Measurements from ENCODE around the gene HOMER2.
"Not testable (repeated sequence)": the region's sequence is repeated elsewhere in the genome, so short reads cannot be mapped to it uniquely, and the experiment has no call there.

The HOMER2 gene

GRCh38 chr15:82892573-82892972, 59.9 kb downstream of the HOMER2 start:
- no peak for DNase-seq

DNA sequence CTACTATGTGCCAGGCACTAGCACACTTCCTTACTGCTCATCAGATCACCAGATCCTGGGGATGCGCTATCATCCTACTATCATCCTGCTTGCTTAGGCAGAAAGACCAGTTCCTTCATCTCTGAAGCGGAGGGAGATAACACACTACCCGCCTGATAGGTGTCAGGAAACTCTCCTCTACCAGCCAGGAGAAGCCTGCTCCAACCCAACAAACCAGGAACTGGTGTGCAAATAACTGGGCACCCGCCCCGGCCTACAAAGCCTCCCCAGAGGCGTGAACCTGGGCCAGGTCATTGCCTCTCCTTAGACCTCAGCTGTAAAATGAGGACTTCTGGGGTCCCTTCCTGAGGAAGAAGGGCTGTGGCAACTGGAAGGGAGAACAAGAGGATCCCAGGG, 61.5 kb downstream of the HOMER2 start:
- no peak for DNase-seq

- DNase-seq: no peak
These were observed 62.1 kb downstream of the HOMER2 start for GRCh38 chr15:82890338-82890994.

GRCh38 chr15:82882273-82882928, 70.1 kb downstream of the HOMER2 start:
- no peak for DNase-seq

GRCh38 chr15:82881747-82882146, 70.8 kb downstream of the HOMER2 start:
- no peak for DNase-seq

DNA sequence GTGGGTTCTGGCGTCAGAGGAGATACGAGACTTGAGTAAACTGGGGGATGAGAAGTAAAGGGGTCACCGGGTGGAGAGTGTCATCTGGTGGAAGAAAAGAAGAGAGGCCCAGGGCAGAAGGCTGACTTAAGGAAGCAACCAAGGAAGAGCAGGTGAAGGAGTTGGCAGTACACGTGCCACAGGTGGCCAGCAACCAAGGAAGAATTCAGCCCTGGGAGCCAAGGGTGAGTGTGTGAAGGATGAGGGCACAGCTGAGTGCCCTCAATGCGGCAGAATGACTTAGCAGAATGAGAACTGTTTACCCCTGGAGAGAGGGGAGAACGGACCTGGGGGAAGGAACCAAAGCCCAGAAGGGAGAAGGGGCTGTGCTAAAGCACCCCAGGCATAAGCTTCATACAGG, 71.8 kb downstream of the HOMER2 start:
- no peak for DNase-seq

DNA sequence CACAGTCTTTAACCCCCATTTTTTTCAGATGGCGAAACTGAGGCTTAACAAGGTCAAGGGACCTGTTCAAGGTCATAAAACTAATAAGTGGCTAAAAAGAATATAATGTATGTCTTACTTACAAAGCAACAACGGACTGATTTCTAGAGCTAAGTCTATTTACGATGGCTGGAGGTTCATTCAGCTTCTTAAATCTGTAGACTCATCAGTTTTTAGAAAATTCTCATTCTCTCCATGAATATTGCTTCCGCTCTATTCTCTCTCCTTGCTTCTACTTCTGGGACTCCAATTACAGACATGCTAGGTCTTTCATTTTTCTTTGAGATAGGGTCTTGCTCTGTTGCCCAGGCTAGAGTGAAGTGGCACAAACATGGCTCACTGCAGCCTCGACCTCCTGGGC, 74.2 kb downstream of the HOMER2 start:
- DNase-seq: no peak

DNA sequence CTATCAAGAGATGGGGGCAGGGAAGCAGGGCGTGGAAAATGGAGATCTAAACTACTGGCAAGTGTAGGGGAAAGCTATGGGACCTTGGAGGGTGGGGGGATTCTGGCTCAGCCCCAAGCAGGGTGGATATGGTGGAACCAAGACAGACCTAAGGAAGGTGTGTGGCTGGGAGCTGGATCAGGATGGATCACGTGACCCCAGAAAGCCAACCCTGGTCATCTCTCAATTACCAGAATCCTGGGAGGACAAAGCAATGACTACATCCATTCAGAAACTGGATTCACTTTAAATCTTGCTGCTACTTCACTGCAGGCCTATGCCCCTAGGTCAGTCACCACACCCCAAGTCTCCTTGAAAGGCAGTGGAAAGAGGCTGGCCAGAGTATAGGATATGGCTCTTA, 74.7 kb downstream of the HOMER2 start:
- DNase-seq: no peak

DNA sequence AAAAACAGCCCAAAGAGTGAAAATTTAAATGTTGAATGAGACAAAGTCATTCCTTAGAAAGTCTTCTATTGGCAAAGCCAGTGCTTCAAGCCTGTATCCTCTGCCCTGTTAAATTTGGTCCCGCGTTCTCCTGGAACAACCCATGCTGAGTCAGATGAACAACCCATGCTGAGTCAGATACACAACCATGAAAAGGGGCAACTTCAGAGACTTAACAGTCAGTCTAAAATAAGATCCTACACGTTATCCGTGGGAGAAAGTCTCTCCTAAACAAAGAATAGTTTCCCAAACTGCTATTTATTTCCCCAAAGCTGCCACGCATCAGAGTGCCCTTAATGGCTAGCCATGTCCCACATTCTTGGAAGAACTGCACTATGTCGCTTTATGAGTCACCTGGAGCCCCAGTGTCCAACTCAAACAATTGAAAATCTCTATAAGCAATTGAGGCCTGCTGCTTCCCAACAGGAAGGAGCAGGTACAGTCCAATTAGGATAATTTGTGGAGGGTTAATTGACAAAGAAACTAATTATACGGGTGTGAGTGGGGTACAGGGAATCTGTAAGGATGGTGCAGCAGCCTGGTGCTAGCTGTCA, 77.0 kb downstream of the HOMER2 start:
- no peak for DNase-seq

DNA sequence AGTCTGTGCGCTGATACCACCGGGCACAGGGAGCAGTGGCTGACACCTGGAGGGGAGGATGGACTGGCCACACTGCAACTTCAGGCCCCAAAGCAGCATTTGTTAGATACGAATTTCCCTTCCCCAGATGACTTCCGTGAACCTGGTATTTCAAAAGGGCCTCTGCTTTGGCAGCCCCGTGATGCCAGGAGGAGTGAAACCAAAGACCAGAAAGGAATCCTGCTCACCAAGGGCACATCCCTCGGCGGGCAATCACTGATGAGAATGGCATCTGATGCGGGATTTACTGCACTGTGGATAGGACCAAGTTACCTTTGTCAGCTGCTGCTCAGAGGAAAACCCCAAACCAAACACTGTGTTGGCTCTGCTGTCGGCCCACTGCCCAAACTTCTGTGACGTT, 77.6 kb downstream of the HOMER2 start:
- DNase-seq: no peak

GRCh38 chr15:82874267-82874666, 78.3 kb downstream of the HOMER2 start:
- DNase-seq: no peak

- DNase-seq: no peak
These were observed 79.4 kb downstream of the HOMER2 start for GRCh38 chr15:82873000-82873680.

- DNase-seq: no peak
These were observed 80.6 kb downstream of the HOMER2 start for GRCh38 chr15:82871832-82872484.

DNA sequence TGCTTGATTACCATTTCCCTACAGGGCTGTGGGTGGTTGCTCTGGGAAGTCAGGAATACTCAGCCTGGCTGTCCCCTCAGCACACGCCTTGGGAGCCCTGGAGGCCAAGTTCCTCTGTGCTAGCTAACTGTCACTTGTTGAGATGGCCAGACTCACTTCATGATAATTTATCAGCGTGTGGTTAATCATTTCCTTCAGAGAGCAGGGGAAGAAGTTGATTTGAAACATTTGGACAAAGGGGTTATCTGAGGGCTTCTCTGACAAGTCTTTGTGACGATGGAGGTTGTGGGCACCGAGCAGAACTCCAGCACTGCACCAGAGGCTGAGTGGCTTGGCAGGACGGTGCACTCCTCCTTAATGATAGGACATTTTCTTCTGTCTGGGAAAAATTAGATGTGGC, 81.2 kb downstream of the HOMER2 start:
- DNase-seq: no peak

GRCh38 chr15:82870727-82871320, 81.7 kb downstream of the HOMER2 start:
- DNase-seq: no peak

DNA sequence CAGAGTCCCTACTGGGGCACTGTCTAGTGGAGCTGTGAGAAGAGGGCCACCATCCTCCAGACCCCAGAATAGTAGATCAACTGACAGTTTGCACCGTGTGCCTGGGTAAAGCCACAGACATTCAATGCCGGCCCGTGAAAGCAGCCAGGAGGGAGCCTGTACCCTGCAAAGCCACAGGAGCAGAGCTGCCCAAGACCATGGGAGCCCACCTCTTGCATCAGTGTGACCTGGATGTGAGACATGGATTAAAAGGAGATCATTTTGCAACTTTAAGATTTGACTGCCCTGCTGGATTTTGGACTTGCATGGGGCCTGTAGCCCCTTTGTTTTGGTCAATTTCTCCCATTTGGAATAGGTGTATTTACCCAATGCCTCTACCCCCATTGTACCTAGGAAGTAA, 86.5 kb downstream of the HOMER2 start:
- DNase-seq: not testable (repeated sequence)

DNA sequence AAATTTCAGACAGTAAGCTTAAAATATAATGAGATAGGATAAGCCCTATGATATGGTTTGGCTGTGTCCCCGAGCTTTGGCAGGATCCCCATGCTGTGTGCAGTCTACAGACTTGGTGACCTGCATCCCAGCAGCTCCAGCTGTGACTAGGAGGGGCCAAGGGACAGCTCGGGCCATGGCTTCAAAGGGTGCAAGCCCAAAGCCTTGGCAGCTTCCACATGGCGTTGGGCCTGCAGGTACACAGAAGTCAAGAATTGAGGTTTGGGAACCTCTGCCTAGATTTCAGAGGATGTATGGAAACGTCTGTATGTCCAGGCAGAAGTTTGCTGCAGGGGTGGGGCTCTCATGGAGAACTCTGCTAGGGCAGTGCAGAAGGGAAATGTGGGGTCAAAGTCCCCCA, 86.9 kb downstream of the HOMER2 start:
- DNase-seq: not testable (repeated sequence)

GRCh38 chr15:82864967-82865366, 87.6 kb downstream of the HOMER2 start:
- no peak for DNase-seq

GRCh38 chr15:82862886-82863285, 89.6 kb downstream of the HOMER2 start:
- no peak for DNase-seq

DNA sequence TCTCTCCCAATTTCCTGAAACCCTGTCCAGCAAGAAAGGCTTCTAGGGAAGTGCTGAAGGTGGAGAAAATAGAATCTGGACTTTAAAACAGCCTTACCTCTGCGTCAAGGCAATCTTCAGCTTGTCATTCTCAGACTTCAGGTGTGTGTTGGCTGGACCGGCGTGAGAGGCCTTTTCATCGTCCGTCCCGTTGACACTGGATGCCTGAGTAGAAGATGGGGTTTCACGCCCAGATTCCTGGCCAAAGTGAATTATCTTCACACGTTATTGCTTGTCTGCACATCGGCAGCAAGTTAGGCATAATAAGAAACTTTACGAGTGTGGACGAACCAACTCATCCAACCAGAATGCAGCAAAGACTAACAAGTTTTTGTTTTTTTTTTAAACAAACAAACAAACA, 93.6 kb downstream of the HOMER2 start:
- no peak for DNase-seq

GRCh38 chr15:82856397-82857170, 95.9 kb downstream of the HOMER2 start:
- DNase-seq: no peak

Measured in effector CD4-positive, alpha-beta T cell (primary cell).